Lower leg skin (tissue), 4 donors: ENCODE results near the gene LSM2. TPM values are rescaled to one million over a fixed set of nuclear protein-coding genes. Genes with fewer than 3 reads are reported as not detected.
"Not testable (repeated sequence)": the region's sequence is repeated elsewhere in the genome, so short reads cannot be mapped to it uniquely, and the experiment has no call there.

ENCODE experiments used
- DNase-seq, 2 donors: peaks; one replicate each; pipeline ENCODE4 v3.0.0-alpha.2; 2019; ENCODE audit warnings: low spot score in 2 of 2
- H3K4me3 ChIP-seq: fragments of 200-600 bp; sonication (generic); 2 replicates; pipeline ENCODE4 v1.5.1; 2017; ENCODE audit warnings: mild to moderate bottlenecking, low read depth; ENCODE audit not compliant: poor library complexity, severe bottlenecking
- CTCF ChIP-seq, 3 donors: fragments of 450-650 bp; IDR thresholded peaks; one replicate each; pipeline ENCODE4 v1.5.1; 2016; ENCODE audit warnings: antibody characterized with exemption in 3 of 3, mild to moderate bottlenecking in 3 of 3, moderate library complexity in 2 of 3
- POLR2A ChIP-seq, 2 donors: fragments of 450-650 bp; IDR thresholded peaks; one replicate each; pipeline ENCODE4 v1.6.1; 2016 to 2017; ENCODE audit warnings: antibody characterized with exemption in 2 of 2, mild to moderate bottlenecking in 1 of 2, moderate library complexity in 1 of 2
- WGBS, 2 donors: methylation state at CpG; one replicate each; pipeline ENCODE4 v1.1.5; 2018; 5-methylcytosine and 5-hydroxymethylcytosine counted together
- intact Hi-C: fragments of 100-400 bp; cut with DNase I; formaldehyde crosslinking; loops from one replicate; pipeline ENCODE4 v1.15.0; 2023; ENCODE audit warnings: low total_unique reads
- total RNA-seq, 4 donors: library from RNA; depleted of rRNA; stranded (reverse); fragments of >200 nt; gene quantifications; one replicate each; pipeline ENCODE4 v1.1.0, GENCODE V29; 2016

The LSM2 gene
- total RNA-seq, 4 donors from 2014 or later: 24.7 to 34.5 (median 28.7) TPM

- peak; percentile 95 to 99 for DNase-seq
- peak within 1 kb of the TSS; percentile 50 for H3K4me3 ChIP-seq
- TF ChIP-seq POLR2A (IDR thresholded peaks at IDR 0.05): peak in 1 of 2 donors; percentile 99
- no peak for TF ChIP-seq CTCF (IDR thresholded peaks at IDR 0.05)
- WGBS, 2 donors: 0 to 1% methylated on average over 48 to 53 of the region's 56 CpGs
- intact Hi-C loops: no loop called here
Measured at GRCh38 chr6:31815025-31815838, 8.5 kb upstream of the LSM2 start, which contains the start of the genes HSPA1A and HSPA1L. Gene HSPA1A (plus strand): TSS chr6:31815543. CDS start chr6:31815757, 214 bp downstream. Gene HSPA1L (minus strand): TSS chr6:31815283. CDS start chr6:31811972, 3,311 bp downstream.

- no peak for TF ChIP-seq CTCF (IDR thresholded peaks at IDR 0.05)
- TF ChIP-seq POLR2A (IDR thresholded peaks at IDR 0.05): peak in 1 of 2 donors; percentile 50
- peak overlapping the region; percentile 34 for H3K4me3 ChIP-seq
- intact Hi-C loops: no loop called here
- 1% methylated on average over 13 of the region's 13 CpGs for WGBS, 2 donors
- DNase-seq: peak; percentile 98 to 99
Measured at GRCh38 chr6:31814677-31815024, 7.9 kb upstream of the LSM2 start.

- DNase-seq: no peak
- 86 to 90% methylated on average over 7 of the region's 7 CpGs for WGBS, 2 donors
- TF ChIP-seq CTCF (IDR thresholded peaks at IDR 0.05) (no peak), POLR2A (IDR thresholded peaks at IDR 0.05) (no peak)
- intact Hi-C loops: no loop called here
- H3K4me3 ChIP-seq: no peak overlapping the region
Measured at GRCh38 chr6:31813465-31813849, 6.7 kb upstream of the LSM2 start.

- DNase-seq: no peak
- WGBS, 2 donors: 90 to 91% methylated on average over 12 of the region's 12 CpGs
- no peak overlapping the region for H3K4me3 ChIP-seq
- TF ChIP-seq POLR2A (IDR thresholded peaks at IDR 0.05): no peak
- TF ChIP-seq CTCF (IDR thresholded peaks at IDR 0.05): no peak
- intact Hi-C loops: no loop called here
Measured at GRCh38 chr6:31811645-31812044, 4.9 kb upstream of the LSM2 start.

- DNase-seq, intact Hi-C loops, H3K4me3 ChIP-seq: not testable (repeated sequence)
- 90 to 93% methylated on average over 10 of the region's 10 CpGs for WGBS, 2 donors
Measured at GRCh38 chr6:31808599-31808998, 1.8 kb upstream of the LSM2 start.

GRCh38 chr6:31805939-31806469, 762 bp downstream of the LSM2 start:
- intact Hi-C loops: no loop called here
- peak overlapping the region; percentile 60 for H3K4me3 ChIP-seq
- 9 to 11% methylated on average over 7 of the region's 7 CpGs for WGBS, 2 donors
- TF ChIP-seq CTCF (IDR thresholded peaks at IDR 0.05) (no peak), POLR2A (IDR thresholded peaks at IDR 0.05) (no peak)
- DNase-seq: no peak

- DNase-seq, H3K4me3 ChIP-seq, intact Hi-C loops: not testable (repeated sequence)
- 91 to 92% methylated on average over 8 of the region's 8 CpGs for WGBS, 2 donors
Measured at GRCh38 chr6:31801031-31801927, 5.5 kb downstream of the LSM2 start.
